Dendritic cell treated with granulocyte-macrophage colony-stimulating factor and Interleukin-4, amounts not matched to agents 40 ng/mL and 50 ng/mL, for 4 days (primary cell): ENCODE data around the gene TACC2.

ENCODE experiments used
- H3K27ac Mint-ChIP-seq: one replicate; pipeline ENCODE4 v1.8.0; 2022; ENCODE audit warnings: mild to moderate bottlenecking, mixed read lengths
- H3K27me3 Mint-ChIP-seq: one replicate; pipeline ENCODE4 v1.8.0; 2022; ENCODE audit warnings: mild to moderate bottlenecking, mixed read lengths
- H3K36me3 Mint-ChIP-seq: one replicate; pipeline ENCODE4 v1.8.0; 2022; ENCODE audit warnings: low read depth, mixed read lengths
- H3K4me1 Mint-ChIP-seq: one replicate; pipeline ENCODE4 v1.8.0; 2022; ENCODE audit warnings: low read depth, mixed read lengths
- H3K4me3 Mint-ChIP-seq: one replicate; pipeline ENCODE4 v1.8.0; 2022; ENCODE audit warnings: mild to moderate bottlenecking, moderate library complexity, mixed read lengths
- H3K9me3 Mint-ChIP-seq: one replicate; pipeline ENCODE4 v1.8.0; 2022; ENCODE audit warnings: mixed read lengths
- intact Hi-C: fragments of 100-400 bp; cut with micrococcal nuclease; formaldehyde crosslinking; loops from one replicate; pipeline ENCODE4 v1.15.0; 2022

The TACC2 gene

DNA sequence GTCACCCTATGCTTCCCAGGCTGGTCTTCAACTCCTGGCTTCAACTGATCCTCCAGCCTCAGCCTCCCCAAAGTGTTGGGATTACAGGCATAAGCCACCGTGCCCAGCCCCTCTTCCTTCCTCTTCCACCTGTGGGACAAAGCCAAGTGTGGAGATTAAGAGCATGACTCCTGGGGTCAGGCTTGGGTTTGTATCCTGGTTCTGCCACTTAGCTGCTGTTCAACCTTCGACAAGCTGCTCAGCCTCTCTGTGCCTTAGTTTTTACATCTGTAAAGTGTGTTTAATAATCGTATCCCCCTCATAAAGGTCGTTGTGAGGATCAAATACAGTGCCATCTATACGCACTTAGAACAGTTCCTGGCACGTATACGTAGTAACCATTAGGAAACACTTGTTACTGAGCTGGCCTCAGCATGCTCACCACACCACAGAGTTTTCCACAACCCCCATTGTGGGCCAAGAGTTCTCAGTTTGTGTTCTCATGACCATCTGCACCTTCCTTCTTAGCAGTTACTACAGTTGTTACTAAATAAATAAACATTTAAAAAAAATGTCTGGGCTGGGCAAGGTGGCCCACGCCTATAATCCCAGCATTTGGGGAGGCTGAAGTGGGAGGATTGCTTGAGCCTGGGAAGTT lies 141.6 kb downstream of the TACC2 start:
- H3K4me1 Mint-ChIP-seq = no peaks in the 10 kb centered on the region
- H3K27me3 Mint-ChIP-seq = peaks cover 10% of the 10 kb centered on the region
- intact Hi-C loops = no loop called here
- H3K4me3 Mint-ChIP-seq = no peak overlapping the region
- no peaks in the 10 kb centered on the region for H3K9me3 Mint-ChIP-seq
- H3K36me3 Mint-ChIP-seq = no peaks in the 10 kb centered on the region
- H3K27ac Mint-ChIP-seq = no peak overlapping the region

DNA sequence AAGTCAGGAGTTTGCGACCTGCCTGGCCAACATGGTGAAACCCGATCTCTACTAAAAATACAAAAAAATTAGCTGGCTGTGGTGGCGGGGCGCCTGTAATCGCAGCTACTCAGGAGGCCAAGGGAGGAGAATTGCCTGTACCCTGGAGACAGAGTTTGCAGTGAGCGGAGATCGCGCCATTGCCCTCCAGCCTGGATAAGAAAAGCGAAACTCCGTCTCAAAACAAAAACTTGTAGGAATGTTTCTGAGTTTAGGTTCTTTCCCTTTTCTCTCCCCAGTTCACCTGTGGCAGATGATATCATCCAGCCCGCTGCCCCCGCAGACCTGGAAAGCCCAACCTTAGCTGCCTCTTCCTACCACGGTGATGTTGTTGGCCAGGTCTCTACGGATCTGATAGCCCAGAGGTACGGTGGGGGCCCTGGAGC lies 143.4 kb downstream of the TACC2 start:
- Mint-ChIP-seq H3K27ac (no peak overlapping the region), H3K4me3 (no peak overlapping the region), H3K4me1 (no peaks in the 10 kb centered on the region), H3K9me3 (no peaks in the 10 kb centered on the region), H3K27me3 (peaks cover 2% of the 10 kb centered on the region), H3K36me3 (no peaks in the 10 kb centered on the region)
- intact Hi-C loops = no loop called here

DNA sequence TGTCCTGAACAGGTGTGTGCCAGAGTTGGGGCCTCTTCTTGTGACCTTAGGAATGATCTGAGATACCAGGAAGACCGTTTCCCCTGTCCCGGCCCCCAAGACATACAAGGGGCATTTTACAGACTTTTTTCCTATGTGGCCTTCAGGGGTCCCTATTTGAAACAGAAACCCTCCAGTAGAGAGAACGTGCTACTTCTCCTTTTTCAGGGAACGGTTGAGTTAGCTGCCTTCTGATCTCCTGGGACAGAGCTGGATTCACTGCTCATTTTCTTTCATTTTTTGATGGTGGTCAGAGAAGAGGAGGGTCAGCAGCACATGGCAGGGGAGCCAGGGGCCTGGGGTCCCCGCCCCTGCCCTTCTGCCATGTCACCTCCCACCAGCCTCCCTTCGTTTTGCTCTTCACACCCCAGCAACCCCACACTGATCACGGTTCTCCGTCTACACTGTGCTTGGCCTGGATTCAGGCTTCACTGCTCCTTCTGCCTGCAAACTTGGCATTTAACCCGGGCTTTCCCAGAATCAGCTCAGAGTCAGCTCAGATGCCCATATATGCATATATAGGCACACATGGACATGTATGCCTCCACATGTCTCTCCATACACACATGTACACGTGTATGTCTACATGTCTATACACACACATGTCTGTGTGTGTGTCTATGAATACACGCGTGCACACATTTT lies 144.1 kb downstream of the TACC2 start:
- intact Hi-C loops = no loop called here
- H3K27me3 Mint-ChIP-seq = peaks cover 2% of the 10 kb centered on the region
- no peaks in the 10 kb centered on the region for H3K36me3 Mint-ChIP-seq
- no peak overlapping the region for H3K27ac Mint-ChIP-seq
- no peaks in the 10 kb centered on the region for H3K4me1 Mint-ChIP-seq
- H3K4me3 Mint-ChIP-seq = no peak overlapping the region
- H3K9me3 Mint-ChIP-seq = no peaks in the 10 kb centered on the region

DNA sequence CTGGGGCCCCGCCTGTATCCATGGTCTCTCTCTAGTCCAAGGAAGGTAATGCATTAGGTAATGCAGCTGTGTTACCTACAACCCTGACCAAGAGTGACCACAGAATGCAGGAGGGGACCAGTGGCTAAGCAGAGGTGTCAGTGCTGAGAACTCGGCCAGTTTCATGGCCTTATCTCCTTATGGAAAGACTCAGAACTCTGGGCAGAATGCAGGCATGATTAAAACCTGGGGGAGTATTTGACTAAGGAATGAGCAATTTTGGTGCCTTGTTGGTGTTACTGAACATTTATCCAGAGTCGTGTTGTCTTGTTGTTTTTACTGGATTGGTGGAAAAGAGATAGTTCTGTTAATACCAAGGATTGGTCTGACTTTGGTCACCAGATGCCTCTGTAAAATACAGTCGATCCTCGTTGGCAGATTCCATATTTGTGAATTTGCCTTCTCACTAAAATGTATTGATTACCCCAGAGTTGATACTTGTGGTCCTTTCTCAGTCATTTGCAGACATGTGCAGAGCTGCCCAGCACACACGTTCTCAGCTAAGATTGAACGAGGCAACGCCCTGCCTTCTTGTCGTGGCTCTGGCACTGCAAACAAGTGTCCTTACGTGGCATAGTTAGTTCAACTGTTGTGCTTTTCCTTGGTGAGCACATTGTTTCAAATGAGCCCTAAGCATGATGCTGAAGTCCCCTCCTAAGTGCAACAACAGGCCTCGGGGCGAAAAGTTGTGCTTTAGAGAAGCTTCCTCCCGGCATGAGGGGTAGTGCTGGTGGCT lies 146.5 kb downstream of the TACC2 start:
- intact Hi-C loops = no loop called here
- Mint-ChIP-seq H3K4me3 (no peak overlapping the region), H3K27ac (no peak overlapping the region), H3K27me3 (peaks cover 3% of the 10 kb centered on the region), H3K4me1 (no peaks in the 10 kb centered on the region), H3K36me3 (no peaks in the 10 kb centered on the region), H3K9me3 (no peaks in the 10 kb centered on the region)

DNA sequence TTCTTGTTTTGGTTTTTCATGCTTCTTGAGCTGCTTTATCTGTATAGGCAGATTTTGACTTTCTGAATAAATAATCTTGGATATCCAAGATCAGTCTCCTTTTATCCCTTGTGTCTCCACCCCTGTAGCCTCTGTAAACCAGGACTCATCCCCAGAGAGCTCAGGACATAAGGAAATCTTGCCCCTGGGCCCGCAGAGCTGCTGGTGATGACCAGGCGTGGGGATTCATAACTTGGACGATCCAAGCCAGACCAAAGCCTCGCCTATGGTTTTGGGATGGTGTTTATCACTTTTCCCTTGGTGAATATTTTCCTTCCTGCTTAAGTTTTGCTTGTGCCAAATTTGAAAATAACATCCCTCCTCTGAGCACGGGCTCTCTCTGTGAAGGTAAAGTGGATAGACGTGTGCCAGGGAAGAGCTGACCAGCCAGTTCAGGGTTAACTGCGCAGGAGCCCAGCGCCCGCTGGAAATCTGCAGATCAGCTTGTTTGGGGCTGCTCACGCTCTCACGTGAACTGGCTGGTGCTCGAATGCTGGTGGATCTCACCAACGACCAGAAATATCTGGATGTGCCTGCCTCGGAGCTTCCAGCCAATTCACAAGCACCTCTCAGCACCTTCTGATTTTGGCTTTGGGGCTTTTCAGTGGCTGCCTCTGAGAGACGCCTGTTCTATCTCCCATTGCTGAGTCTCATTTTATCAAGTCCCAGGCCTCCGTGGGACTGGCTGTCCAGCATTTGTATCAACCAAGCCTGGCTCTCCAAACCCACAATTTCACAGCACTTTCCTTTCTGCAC lies 150.1 kb downstream of the TACC2 start:
- Mint-ChIP-seq H3K9me3 (no peaks in the 10 kb centered on the region), H3K4me3 (no peak overlapping the region), H3K4me1 (peaks cover 11% of the 10 kb centered on the region), H3K27ac (no peak overlapping the region), H3K27me3 (peaks cover 3% of the 10 kb centered on the region), H3K36me3 (no peaks in the 10 kb centered on the region)
- intact Hi-C loops = no loop called here

DNA sequence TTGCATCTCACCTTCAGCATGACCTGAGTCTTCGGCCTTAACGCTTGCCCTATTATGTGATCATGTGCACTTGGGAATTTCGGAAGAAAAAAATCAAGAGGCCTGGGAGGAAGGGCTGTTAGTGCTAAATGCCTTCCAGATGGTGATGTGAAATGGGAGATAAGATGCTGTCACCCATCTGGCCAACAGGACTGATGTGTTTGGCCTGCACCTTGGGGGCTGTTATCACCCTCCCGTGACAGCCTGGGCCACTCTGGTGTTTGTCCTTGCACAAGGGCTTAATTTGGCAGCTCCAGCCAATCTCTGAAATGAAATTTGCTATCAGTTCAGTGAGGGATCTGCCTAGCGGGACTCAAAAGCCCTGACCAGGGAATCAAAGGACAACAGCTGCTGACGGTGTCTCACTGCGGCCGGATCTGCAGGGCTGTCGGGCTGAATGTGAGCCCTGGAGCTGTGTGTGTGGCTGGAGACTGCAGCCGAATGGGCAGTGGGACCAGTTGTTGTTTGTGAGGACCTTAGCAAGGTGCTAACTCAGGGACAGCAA lies 150.7 kb downstream of the TACC2 start:
- Mint-ChIP-seq H3K27me3 (peaks cover 3% of the 10 kb centered on the region), H3K36me3 (no peaks in the 10 kb centered on the region), H3K27ac (no peak overlapping the region), H3K9me3 (no peaks in the 10 kb centered on the region), H3K4me3 (no peak overlapping the region), H3K4me1 (peaks cover 11% of the 10 kb centered on the region)
- intact Hi-C loops = no loop called here

DNA sequence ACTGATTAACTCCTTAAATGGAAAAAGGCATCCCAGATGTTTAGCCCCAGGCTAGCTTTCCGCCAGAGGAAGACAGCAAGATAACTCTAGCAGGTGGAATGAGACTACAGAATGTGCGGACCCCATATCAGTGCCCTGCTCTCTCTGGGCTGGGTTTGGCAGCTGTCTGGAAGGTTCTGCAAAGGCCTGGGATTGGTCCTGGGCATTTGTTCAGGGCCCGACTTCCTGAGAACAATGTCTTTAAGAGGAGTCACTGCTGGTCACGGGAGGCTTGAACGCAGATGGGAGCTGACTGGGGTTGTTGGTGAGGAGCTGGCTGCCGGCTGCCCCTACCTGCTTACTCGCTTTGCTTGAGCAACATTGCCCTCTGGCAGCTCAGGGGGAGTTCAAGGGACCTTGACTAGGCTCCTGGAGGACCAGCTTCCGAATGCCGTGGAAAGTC lies 151.5 kb downstream of the TACC2 start:
- intact Hi-C loops = no loop called here
- H3K27ac Mint-ChIP-seq = no peak overlapping the region
- no peaks in the 10 kb centered on the region for H3K36me3 Mint-ChIP-seq
- no peak overlapping the region for H3K4me3 Mint-ChIP-seq
- peaks cover 7% of the 10 kb centered on the region for H3K9me3 Mint-ChIP-seq
- peaks cover 11% of the 10 kb centered on the region for H3K4me1 Mint-ChIP-seq
- H3K27me3 Mint-ChIP-seq = peaks cover 3% of the 10 kb centered on the region

DNA sequence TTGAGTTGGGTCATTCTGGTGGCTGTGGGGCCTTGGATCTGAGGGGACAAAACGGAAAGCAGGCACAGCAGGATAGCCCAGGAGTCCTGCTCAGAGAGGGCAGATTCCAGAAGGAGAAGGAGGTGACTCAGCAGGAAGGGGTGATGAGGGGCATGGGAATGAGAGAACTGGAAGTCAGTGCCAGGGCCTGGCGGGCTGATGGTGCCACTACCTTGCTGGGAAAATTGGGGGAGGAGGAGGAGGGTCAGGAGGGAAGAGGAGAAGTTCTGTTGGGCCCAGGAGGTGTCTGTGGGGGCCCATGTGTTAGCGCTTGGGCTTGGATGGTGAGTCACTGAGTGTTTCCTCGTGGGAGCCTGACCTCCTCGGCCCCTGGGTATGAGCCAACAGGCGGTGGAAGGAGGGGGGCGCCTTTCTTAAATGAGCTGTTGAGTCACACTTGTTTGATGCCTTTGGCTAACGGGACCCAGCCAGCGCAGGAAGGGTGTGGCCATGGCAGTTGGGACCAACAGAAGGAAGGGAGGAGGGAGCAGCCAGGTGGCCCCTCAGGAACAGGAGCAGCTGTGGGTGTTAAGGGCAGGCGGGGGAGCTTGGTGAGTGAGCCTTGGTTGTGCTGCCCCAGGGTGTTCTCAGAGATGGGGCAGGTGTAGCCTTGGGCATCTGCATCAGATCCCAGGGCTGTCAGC lies 152.1 kb downstream of the TACC2 start:
- peaks cover 3% of the 10 kb centered on the region for H3K27me3 Mint-ChIP-seq
- H3K27ac Mint-ChIP-seq = no peak overlapping the region
- H3K4me3 Mint-ChIP-seq = no peak overlapping the region
- H3K36me3 Mint-ChIP-seq = no peaks in the 10 kb centered on the region
- intact Hi-C loops = no loop called here
- peaks cover 12% of the 10 kb centered on the region for H3K9me3 Mint-ChIP-seq
- peaks cover 11% of the 10 kb centered on the region for H3K4me1 Mint-ChIP-seq

DNA sequence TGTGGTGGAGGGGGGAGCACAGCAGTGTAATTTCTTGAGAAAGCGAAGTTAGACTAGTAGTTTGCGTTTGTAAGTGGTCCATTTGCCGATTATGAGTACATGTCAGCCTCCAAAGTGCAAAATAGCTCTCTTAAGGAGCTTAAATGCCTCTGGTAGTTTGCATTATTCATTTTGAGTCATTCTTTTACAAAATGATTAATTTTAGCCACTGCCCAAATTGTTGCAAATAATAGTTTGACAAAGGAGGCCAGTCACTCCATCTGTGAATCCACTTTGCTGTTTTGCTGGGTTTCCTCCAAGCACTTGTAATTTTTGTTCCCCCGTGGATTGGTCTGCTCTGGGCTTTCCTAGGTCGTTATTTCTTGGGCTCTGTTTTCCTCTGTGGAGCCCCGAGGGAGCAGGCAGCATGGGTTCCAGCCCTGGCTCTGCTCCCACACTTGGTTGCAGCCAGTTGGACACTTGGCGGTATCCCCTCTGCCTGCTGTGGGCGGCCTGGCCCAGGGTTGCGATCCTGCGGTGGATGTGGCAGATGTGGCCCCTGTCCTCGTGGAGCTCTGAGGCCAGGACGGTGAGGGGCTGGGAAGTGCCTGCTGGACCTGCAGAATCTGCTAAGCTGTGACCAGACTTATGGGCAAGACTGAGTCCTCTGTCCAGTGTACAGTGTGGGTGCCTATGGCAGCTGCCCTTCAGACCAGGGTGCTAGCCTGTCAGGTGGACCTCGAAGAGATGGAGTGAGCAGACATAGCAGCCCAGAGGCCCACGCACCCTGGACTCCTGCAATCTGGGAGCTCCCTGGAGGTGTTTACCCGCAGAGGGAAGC lies 153.1 kb downstream of the TACC2 start:
- Mint-ChIP-seq H3K27me3 (peaks cover 3% of the 10 kb centered on the region), H3K27ac (no peak overlapping the region), H3K36me3 (no peaks in the 10 kb centered on the region), H3K9me3 (peaks cover 12% of the 10 kb centered on the region), H3K4me3 (no peak overlapping the region), H3K4me1 (peaks cover 11% of the 10 kb centered on the region)
- intact Hi-C loops = no loop called here

DNA sequence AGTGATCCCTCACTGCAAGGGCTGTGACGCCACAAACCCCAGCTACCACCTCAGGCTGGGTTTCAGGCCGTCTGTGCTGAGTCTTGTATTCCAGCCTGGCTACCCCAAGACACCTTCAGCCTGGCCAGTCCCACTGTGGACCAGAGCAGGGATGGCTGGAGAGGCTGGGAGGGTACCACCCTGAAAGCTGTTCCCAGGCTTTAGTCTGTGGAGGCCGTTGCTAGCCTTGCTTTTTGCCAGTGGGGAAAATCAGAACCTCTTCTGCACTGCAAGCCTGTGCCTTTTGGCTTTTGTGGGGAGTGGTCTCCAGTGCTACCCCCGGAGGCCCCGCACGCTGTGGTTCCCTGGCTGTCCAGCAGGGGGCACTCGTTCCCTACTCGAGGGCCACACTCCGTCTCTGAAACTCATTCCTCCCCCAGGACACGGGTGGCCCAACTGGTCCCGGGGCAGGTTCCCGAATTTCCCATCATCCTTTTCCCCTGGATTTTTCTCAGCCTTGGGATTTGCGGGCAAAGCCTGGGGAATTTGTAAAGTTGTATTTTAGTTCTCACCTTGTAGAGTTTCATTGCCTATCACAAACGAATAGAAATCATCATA lies 153.8 kb downstream of the TACC2 start:
- H3K4me1 Mint-ChIP-seq = peaks cover 11% of the 10 kb centered on the region
- no peaks in the 10 kb centered on the region for H3K36me3 Mint-ChIP-seq
- intact Hi-C loops = no loop called here
- no peak overlapping the region for H3K27ac Mint-ChIP-seq
- H3K27me3 Mint-ChIP-seq = peaks cover 3% of the 10 kb centered on the region
- no peak overlapping the region for H3K4me3 Mint-ChIP-seq
- H3K9me3 Mint-ChIP-seq = peaks cover 12% of the 10 kb centered on the region

DNA sequence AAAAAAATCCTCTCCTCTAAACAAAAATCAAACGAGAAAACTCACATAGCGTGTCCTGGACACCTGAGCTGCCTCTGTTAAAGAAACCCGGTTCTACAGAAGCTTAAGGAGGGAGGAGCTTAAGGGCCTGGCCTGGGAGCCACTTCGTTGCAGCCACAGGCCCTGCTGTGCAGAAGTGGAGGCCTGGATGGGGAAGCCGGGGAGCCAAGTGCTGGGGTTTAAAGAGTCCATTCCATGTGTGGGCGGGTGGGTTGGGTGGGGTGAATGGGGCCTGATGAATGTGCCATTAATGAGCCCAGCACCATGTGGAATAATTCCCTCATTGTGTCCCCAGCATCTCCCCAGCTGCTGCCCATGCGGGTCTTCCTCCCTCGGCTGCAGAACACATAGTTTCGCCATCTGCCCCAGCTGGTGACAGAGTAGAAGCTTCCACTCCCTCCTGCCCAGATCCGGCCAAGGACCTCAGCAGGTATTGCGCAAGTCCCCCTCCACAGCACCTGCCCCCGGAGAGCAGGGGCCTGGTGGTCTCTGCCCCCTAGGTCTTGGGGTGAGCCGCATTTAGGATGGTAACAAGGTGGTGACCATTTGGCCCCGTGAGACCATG lies 154.4 kb downstream of the TACC2 start:
- intact Hi-C loops = no loop called here

DNA sequence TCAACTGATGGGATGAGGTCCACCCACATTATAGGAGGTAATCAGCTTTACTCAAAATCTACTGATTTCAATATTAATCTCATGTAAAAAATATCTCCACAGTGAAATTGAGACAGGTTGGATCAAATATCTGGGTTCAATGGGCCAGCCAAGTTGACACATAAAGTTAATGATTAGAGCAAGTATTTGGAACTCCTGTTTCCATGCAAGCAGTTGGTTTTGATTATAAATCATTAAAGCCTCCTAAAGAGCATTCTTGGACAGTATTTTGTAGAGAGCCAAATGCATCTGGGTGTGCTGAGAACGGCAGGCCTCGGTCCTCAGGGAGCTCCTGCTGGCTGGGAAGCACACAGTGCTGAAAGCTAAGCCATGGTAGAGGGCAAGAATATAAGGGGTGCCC lies 155.2 kb downstream of the TACC2 start:
- Mint-ChIP-seq H3K36me3 (no peaks in the 10 kb centered on the region), H3K27me3 (no peaks in the 10 kb centered on the region), H3K9me3 (peaks cover 12% of the 10 kb centered on the region), H3K27ac (no peak overlapping the region), H3K4me1 (peaks cover 22% of the 10 kb centered on the region), H3K4me3 (no peak overlapping the region)
- intact Hi-C loops = no loop called here

More for the DNA sequence above, 154.4 kb downstream of the TACC2 start:
- Mint-ChIP-seq H3K9me3 (peaks cover 12% of the 10 kb centered on the region), H3K4me1 (peaks cover 13% of the 10 kb centered on the region), H3K27me3 (peaks cover 1% of the 10 kb centered on the region), H3K36me3 (no peaks in the 10 kb centered on the region), H3K27ac (no peak overlapping the region), H3K4me3 (no peak overlapping the region)
